Left ventricle myocardium inferior (tissue), 1 donor: Measurements from ENCODE around the gene VAPB. TPM values are rescaled to one million over a fixed set of nuclear protein-coding genes. Genes with fewer than 3 reads are reported as not detected.
A peak's percentile ranks its signal among the peaks of the same experiment; 100 is the strongest.

Experiments
- DNase-seq: peaks from one replicate; pipeline ENCODE4 v3.0.0-alpha.2; 2020
- H3K27ac ChIP-seq: fragments of 200-600 bp; replicated peaks from 2 replicates; pipeline ENCODE4 v1.8.0; 2021
- H3K27me3 ChIP-seq: fragments of 200-600 bp; 2 replicates; pipeline ENCODE4 v1.8.0; 2021; ENCODE audit warnings: low read depth
- H3K36me3 ChIP-seq: fragments of 200-600 bp; 2 replicates; pipeline ENCODE4 v1.8.0; 2021
- H3K4me1 ChIP-seq: fragments of 200-600 bp; 2 replicates; pipeline ENCODE4 v1.8.0; 2021
- H3K4me3 ChIP-seq: fragments of 200-600 bp; 2 replicates; pipeline ENCODE4 v1.8.0; 2021; ENCODE audit warnings: mild to moderate bottlenecking, moderate library complexity
- H3K9me3 ChIP-seq: fragments of 200-600 bp; replicated peaks from 2 replicates; pipeline ENCODE4 v1.8.0; 2021
- intact Hi-C: fragments of 100-400 bp; cut with micrococcal nuclease; formaldehyde crosslinking; loops from one replicate; pipeline ENCODE4 v1.11.0; 2022
- total RNA-seq: library from RNA; stranded (reverse); fragmentation: NEBNext Ultra II Directional; extraction: Animal tissue kit (Norgen Biotek cat#: 25700); gene quantifications from one replicate; pipeline ENCODE4 v1.2.1, GENCODE V29; 2021
- TF ChIP-seq, protein P1 (sequence below): fragments of 200-600 bp; IDR thresholded peaks from 2 replicates; pipeline ENCODE4 v1.8.0; 2021; ENCODE audit warnings: antibody characterized with exemption, mild to moderate bottlenecking, borderline replicate concordance
- donor health status: DM: no; HTN: yes; CAD: no; lungs with severe emphysema.

VAPB gene
- total RNA-seq, 1 donor from 2014 or later, result 72.6 TPM

DNA sequence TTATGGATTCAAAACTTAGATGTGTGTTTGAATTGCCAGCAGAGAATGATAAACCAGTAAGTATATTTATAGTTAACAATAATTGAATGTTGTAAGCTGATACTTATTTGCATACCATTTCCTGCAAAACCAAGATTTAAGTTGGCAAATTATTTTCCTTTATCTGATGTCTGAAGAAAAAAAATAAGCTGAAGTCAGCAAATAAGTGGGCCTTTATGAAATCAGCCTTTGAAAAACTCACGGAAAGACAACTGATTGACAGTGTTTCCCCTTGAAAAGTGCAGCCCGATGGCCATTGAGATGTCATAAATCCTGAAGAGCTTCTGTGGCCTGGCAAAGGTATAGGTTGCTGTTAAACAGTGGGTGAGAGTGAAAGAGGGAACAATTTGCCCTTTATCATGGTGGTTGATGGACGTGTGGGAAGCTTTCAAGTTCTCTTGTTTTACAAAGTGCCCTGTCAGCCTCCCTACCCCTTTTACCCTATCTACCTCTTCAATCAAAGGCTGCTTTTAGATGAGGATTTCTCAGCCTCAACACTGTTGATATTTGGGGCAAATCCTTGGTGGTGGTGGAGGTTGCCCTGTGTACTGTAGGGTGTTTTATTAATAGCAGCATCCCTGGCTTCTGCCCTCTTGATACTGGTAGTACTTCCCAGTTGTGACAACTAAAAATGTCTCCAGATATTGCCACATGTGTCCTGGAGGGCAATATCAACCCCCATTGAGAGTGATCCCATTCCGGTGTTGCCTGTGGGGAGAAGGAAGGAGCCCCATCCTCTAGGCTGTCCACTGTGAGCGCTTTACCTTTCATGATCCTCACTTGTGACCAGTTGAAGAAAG is 50.2 kb downstream of the VAPB start:
- Histone ChIP-seq H3K9me3 (no peaks in the 10 kb centered on the region), H3K27ac (peak overlapping the region; percentile 56), H3K27me3 (no peaks in the 10 kb centered on the region), H3K4me3 (no peak overlapping the region), H3K36me3 (peaks cover 26% of the 10 kb centered on the region), H3K4me1 (peaks cover 31% of the 10 kb centered on the region)
- DNase-seq, result no peak
- TF ChIP-seq, protein P1, sequence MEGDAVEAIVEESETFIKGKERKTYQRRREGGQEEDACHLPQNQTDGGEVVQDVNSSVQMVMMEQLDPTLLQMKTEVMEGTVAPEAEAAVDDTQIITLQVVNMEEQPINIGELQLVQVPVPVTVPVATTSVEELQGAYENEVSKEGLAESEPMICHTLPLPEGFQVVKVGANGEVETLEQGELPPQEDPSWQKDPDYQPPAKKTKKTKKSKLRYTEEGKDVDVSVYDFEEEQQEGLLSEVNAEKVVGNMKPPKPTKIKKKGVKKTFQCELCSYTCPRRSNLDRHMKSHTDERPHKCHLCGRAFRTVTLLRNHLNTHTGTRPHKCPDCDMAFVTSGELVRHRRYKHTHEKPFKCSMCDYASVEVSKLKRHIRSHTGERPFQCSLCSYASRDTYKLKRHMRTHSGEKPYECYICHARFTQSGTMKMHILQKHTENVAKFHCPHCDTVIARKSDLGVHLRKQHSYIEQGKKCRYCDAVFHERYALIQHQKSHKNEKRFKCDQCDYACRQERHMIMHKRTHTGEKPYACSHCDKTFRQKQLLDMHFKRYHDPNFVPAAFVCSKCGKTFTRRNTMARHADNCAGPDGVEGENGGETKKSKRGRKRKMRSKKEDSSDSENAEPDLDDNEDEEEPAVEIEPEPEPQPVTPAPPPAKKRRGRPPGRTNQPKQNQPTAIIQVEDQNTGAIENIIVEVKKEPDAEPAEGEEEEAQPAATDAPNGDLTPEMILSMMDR, result no peak
- intact Hi-C loops, result no loop called here

DNA sequence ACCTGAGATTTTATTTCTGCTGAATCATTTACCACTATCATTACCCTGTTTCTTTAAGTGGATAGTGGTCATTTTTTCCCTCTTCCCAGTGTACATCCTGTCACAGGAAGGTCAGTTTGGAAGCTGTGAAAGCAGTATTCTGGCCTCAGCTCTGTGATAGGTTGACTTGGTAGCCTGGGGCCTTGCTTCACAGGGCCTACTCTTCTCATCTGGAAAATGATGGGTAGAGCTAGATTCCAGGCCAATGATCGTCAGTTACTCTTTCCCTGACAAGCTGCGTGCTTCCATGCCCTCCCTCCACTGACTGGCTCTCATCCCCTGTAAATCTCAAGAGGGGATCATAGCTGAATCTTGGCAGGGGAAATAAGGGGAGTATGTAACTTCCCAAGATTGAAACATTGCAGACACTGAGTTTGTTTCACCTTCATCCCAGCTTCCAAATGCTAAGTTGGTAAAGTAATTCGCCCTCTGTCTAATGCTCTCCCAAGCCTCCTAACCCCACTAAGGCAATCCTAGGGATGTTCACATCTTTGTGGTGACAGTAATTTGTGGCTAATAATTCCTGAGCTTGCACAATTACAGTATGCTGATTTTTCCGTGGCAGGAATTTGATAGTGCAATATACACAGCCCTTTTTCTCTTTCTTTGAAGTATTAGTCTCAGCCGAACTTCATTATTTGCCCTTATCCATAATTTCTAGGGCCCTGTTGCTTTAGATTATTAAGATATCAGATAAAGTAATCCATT is 51.2 kb downstream of the VAPB start:
- Histone ChIP-seq H3K9me3 (no peaks in the 10 kb centered on the region), H3K4me3 (no peak overlapping the region), H3K27ac (peak overlapping the region; percentile 56), H3K4me1 (peaks cover 34% of the 10 kb centered on the region), H3K27me3 (no peaks in the 10 kb centered on the region), H3K36me3 (peaks cover 37% of the 10 kb centered on the region)
- intact Hi-C loops, result no loop called here
- no peak for DNase-seq
- TF ChIP-seq, protein P1, result no peak

GRCh38 chr20:58441723-58442122 is 52.7 kb downstream of the VAPB start:
- Histone ChIP-seq H3K36me3 (peaks cover 39% of the 10 kb centered on the region), H3K4me3 (no peak overlapping the region), H3K4me1 (peaks cover 34% of the 10 kb centered on the region), H3K9me3 (no peaks in the 10 kb centered on the region), H3K27me3 (no peaks in the 10 kb centered on the region), H3K27ac (no peak overlapping the region)
- intact Hi-C loops, result no loop called here
- DNase-seq, result no peak
- TF ChIP-seq, protein P1, result no peak

GRCh38 chr20:58444746-58445255 is 55.8 kb downstream of the VAPB start:
- Histone ChIP-seq H3K9me3 (no peaks in the 10 kb centered on the region), H3K27me3 (no peaks in the 10 kb centered on the region), H3K36me3 (peaks cover 49% of the 10 kb centered on the region), H3K4me1 (peaks cover 19% of the 10 kb centered on the region), H3K27ac (no peak overlapping the region), H3K4me3 (no peak overlapping the region)
- no peak for DNase-seq
- TF ChIP-seq, protein P1, result no peak
- intact Hi-C loops, result no loop called here

- Histone ChIP-seq H3K9me3 (no peaks in the 10 kb centered on the region), H3K4me1 (peaks cover 8% of the 10 kb centered on the region), H3K4me3 (no peak overlapping the region), H3K27ac (no peak overlapping the region), H3K27me3 (no peaks in the 10 kb centered on the region), H3K36me3 (peaks cover 48% of the 10 kb centered on the region)
- DNase-seq, result no peak
- intact Hi-C loops, result no loop called here
- TF ChIP-seq, protein P1, result no peak
These were observed 57.4 kb downstream of the VAPB start for GRCh38 chr20:58446264-58446959.
